ENCODE results near the gene NRIP3. TPM values are rescaled to one million over a fixed set of nuclear protein-coding genes. Genes with fewer than 3 reads are reported as not detected.
"Not testable (repeated sequence)": the region's sequence is repeated elsewhere in the genome, so short reads cannot be mapped to it uniquely, and the experiment has no call there.

Gene NRIP3
- total RNA-seq, 1 donor from 2014 or later, result 1.4 TPM

GRCh38 chr11:8941341-8942103 lies 62.3 kb downstream of the NRIP3 start:
- Mint-ChIP-seq H3K27ac (ENCODE audit: unreplicated experiment) (no peak overlapping the region), H3K27me3 (ENCODE audit: unreplicated experiment) (no peaks in the 10 kb centered on the region), H3K4me3 (ENCODE audit: unreplicated experiment) (no peak overlapping the region), H3K4me1 (ENCODE audit: unreplicated experiment) (peaks cover 8% of the 10 kb centered on the region), H3K36me3 (ENCODE audit: low read depth, unreplicated experiment) (no peaks in the 10 kb centered on the region), H3K9me3 (ENCODE audit: unreplicated experiment) (no peaks in the 10 kb centered on the region)
- TF ChIP-seq CTCF (IDR thresholded peaks at IDR 0.05; ENCODE audit: unreplicated experiment), result no peak
- DNase-seq (ENCODE audit: low spot score), result no peak

- no peak for TF ChIP-seq CTCF (IDR thresholded peaks at IDR 0.05; ENCODE audit: unreplicated experiment)
- Mint-ChIP-seq H3K9me3 (ENCODE audit: unreplicated experiment) (no peaks in the 10 kb centered on the region), H3K36me3 (ENCODE audit: low read depth, unreplicated experiment) (no peaks in the 10 kb centered on the region), H3K4me1 (ENCODE audit: unreplicated experiment) (peaks cover 15% of the 10 kb centered on the region), H3K4me3 (ENCODE audit: unreplicated experiment) (no peak overlapping the region), H3K27ac (ENCODE audit: unreplicated experiment) (no peak overlapping the region), H3K27me3 (ENCODE audit: unreplicated experiment) (no peaks in the 10 kb centered on the region)
- no peak for DNase-seq (ENCODE audit: low spot score)
Measured at GRCh38 chr11:8937659-8938058, 66.1 kb downstream of the NRIP3 start.

- Mint-ChIP-seq H3K4me1 (ENCODE audit: unreplicated experiment) (peaks cover 19% of the 10 kb centered on the region), H3K36me3 (ENCODE audit: low read depth, unreplicated experiment) (no peaks in the 10 kb centered on the region), H3K27ac (ENCODE audit: unreplicated experiment) (no peak overlapping the region), H3K27me3 (ENCODE audit: unreplicated experiment) (no peaks in the 10 kb centered on the region), H3K9me3 (ENCODE audit: unreplicated experiment) (no peaks in the 10 kb centered on the region), H3K4me3 (ENCODE audit: unreplicated experiment) (no peak overlapping the region)
- TF ChIP-seq CTCF (IDR thresholded peaks at IDR 0.05; ENCODE audit: unreplicated experiment), result no peak
- DNase-seq (ENCODE audit: low spot score), result no peak
Measured at GRCh38 chr11:8937159-8937558, 66.6 kb downstream of the NRIP3 start.

- H3K4me3 Mint-ChIP-seq (ENCODE audit: unreplicated experiment); DNase-seq (ENCODE audit: low spot score); H3K27me3 Mint-ChIP-seq (ENCODE audit: unreplicated experiment); H3K27ac Mint-ChIP-seq (ENCODE audit: unreplicated experiment); H3K9me3 Mint-ChIP-seq (ENCODE audit: unreplicated experiment); H3K36me3 Mint-ChIP-seq (ENCODE audit: low read depth, unreplicated experiment): not testable (repeated sequence)
- peaks cover 10% of the 10 kb centered on the region for H3K4me1 Mint-ChIP-seq (ENCODE audit: unreplicated experiment)
Measured at GRCh38 chr11:8935789-8936188, 68.0 kb downstream of the NRIP3 start.

- Mint-ChIP-seq H3K27me3 (ENCODE audit: unreplicated experiment) (no peaks in the 10 kb centered on the region), H3K4me3 (ENCODE audit: unreplicated experiment) (no peak overlapping the region), H3K36me3 (ENCODE audit: low read depth, unreplicated experiment) (no peaks in the 10 kb centered on the region), H3K9me3 (ENCODE audit: unreplicated experiment) (no peaks in the 10 kb centered on the region), H3K4me1 (ENCODE audit: unreplicated experiment) (peaks cover 10% of the 10 kb centered on the region), H3K27ac (ENCODE audit: unreplicated experiment) (no peak overlapping the region)
- no peak for DNase-seq (ENCODE audit: low spot score)
- TF ChIP-seq CTCF (IDR thresholded peaks at IDR 0.05; ENCODE audit: unreplicated experiment), result no peak
Measured at GRCh38 chr11:8934742-8935488, 68.9 kb downstream of the NRIP3 start.
